ENCODE measurements around the gene HSPG2.

HSPG2 gene

GRCh38 chr1:21836010-21836409, 101.1 kb downstream of the HSPG2 start:
- Histone ChIP-seq H3K9me3 (ENCODE audit: control insufficient read depth, low read length) (no peaks in the 10 kb centered on the region), H3K4me3 (ENCODE audit: low read depth, low read length) (no peak overlapping the region), H3K36me3 (ENCODE audit: control insufficient read depth, insufficient read depth, low read length) (no peaks in the 10 kb centered on the region), H2AFZ (no peak overlapping the region), H3K4me2 (ENCODE audit: low read length) (no peak overlapping the region), H3K27me3 (ENCODE audit: control insufficient read depth, insufficient read depth, low read length) (no peaks in the 10 kb centered on the region), H3K9ac (no peak overlapping the region), H3K4me1 (no peaks in the 10 kb centered on the region), H3K79me2 (no peaks in the 10 kb centered on the region), H3K27ac (no peak overlapping the region)
- no peak for TF ChIP-seq CTCF (IDR thresholded peaks at IDR 0.05)

GRCh38 chr1:21834666-21835065, 102.4 kb downstream of the HSPG2 start:
- no peak for TF ChIP-seq CTCF (IDR thresholded peaks at IDR 0.05)
- Histone ChIP-seq H3K9ac (no peak overlapping the region), H3K4me2 (ENCODE audit: low read length) (no peak overlapping the region), H3K4me1 (no peaks in the 10 kb centered on the region), H3K36me3 (ENCODE audit: control insufficient read depth, insufficient read depth, low read length) (no peaks in the 10 kb centered on the region), H3K4me3 (ENCODE audit: low read depth, low read length) (no peak overlapping the region), H3K79me2 (no peaks in the 10 kb centered on the region), H3K27ac (no peak overlapping the region), H2AFZ (no peak overlapping the region), H3K27me3 (ENCODE audit: control insufficient read depth, insufficient read depth, low read length) (no peaks in the 10 kb centered on the region), H3K9me3 (ENCODE audit: control insufficient read depth, low read length) (no peaks in the 10 kb centered on the region)

- Histone ChIP-seq H3K36me3 (ENCODE audit: control insufficient read depth, insufficient read depth, low read length) (no peaks in the 10 kb centered on the region), H3K79me2 (no peaks in the 10 kb centered on the region), H3K4me1 (no peaks in the 10 kb centered on the region), H3K4me2 (ENCODE audit: low read length) (no peak overlapping the region), H3K27me3 (ENCODE audit: control insufficient read depth, insufficient read depth, low read length) (no peaks in the 10 kb centered on the region), H3K9me3 (ENCODE audit: control insufficient read depth, low read length) (no peaks in the 10 kb centered on the region), H2AFZ (no peak overlapping the region), H3K9ac (no peak overlapping the region), H3K27ac (no peak overlapping the region), H3K4me3 (ENCODE audit: low read depth, low read length) (no peak overlapping the region)
- TF ChIP-seq CTCF (IDR thresholded peaks at IDR 0.05), result no peak
These were observed 103.0 kb downstream of the HSPG2 start for GRCh38 chr1:21834094-21834493.

GRCh38 chr1:21833392-21833976, 103.6 kb downstream of the HSPG2 start:
- Histone ChIP-seq H3K36me3 (ENCODE audit: control insufficient read depth, insufficient read depth, low read length) (no peaks in the 10 kb centered on the region), H3K27ac (no peak overlapping the region), H3K4me3 (ENCODE audit: low read depth, low read length) (no peak overlapping the region), H3K4me2 (ENCODE audit: low read length) (no peak overlapping the region), H3K27me3 (ENCODE audit: control insufficient read depth, insufficient read depth, low read length) (no peaks in the 10 kb centered on the region), H3K79me2 (no peaks in the 10 kb centered on the region), H3K9me3 (ENCODE audit: control insufficient read depth, low read length) (no peaks in the 10 kb centered on the region), H3K9ac (no peak overlapping the region), H3K4me1 (no peaks in the 10 kb centered on the region), H2AFZ (no peak overlapping the region)
- TF ChIP-seq CTCF (IDR thresholded peaks at IDR 0.05), result no peak

- H3K4me1 ChIP-seq, result no peaks in the 10 kb centered on the region
- no peaks in the 10 kb centered on the region for H3K9me3 ChIP-seq (ENCODE audit: control insufficient read depth, low read length)
- no peak overlapping the region for H3K27ac ChIP-seq
- H3K9ac ChIP-seq, result no peak overlapping the region
- no peaks in the 10 kb centered on the region for H3K36me3 ChIP-seq (ENCODE audit: control insufficient read depth, insufficient read depth, low read length)
- TF ChIP-seq CTCF (IDR thresholded peaks at IDR 0.05), result no peak
- H3K4me2 ChIP-seq (ENCODE audit: low read length), result no peak overlapping the region
- H2AFZ ChIP-seq, result no peak overlapping the region
- H3K4me3 ChIP-seq (ENCODE audit: low read depth, low read length), result no peak overlapping the region
- no peaks in the 10 kb centered on the region for H3K79me2 ChIP-seq
- no peaks in the 10 kb centered on the region for H3K27me3 ChIP-seq (ENCODE audit: control insufficient read depth, insufficient read depth, low read length)
These were observed 105.6 kb downstream of the HSPG2 start for GRCh38 chr1:21831454-21831970.
